Hematopoietic multipotent progenitor cell treated with erythropoietin and hydrocortisone succinate and interleukin-3 and kit ligand, for 8 days (in vitro differentiated cells): ENCODE measurements around the gene BEGAIN.
A peak's percentile ranks its signal among the peaks of the same experiment; 100 is the strongest.

Experiments used
- DNase-seq: peaks from one replicate; pipeline ENCODE4 v3.0.0-alpha.2; 2015

The BEGAIN gene, protein sequence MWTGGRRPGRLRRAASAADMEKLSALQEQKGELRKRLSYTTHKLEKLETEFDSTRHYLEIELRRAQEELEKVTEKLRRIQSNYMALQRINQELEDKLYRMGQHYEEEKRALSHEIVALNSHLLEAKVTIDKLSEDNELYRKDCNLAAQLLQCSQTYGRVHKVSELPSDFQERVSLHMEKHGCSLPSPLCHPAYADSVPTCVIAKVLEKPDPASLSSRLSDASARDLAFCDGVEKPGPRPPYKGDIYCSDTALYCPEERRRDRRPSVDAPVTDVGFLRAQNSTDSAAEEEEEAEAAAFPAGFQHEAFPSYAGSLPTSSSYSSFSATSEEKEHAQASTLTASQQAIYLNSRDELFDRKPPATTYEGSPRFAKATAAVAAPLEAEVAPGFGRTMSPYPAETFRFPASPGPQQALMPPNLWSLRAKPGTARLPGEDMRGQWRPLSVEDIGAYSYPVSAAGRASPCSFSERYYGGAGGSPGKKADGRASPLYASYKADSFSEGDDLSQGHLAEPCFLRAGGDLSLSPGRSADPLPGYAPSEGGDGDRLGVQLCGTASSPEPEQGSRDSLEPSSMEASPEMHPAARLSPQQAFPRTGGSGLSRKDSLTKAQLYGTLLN

DNA sequence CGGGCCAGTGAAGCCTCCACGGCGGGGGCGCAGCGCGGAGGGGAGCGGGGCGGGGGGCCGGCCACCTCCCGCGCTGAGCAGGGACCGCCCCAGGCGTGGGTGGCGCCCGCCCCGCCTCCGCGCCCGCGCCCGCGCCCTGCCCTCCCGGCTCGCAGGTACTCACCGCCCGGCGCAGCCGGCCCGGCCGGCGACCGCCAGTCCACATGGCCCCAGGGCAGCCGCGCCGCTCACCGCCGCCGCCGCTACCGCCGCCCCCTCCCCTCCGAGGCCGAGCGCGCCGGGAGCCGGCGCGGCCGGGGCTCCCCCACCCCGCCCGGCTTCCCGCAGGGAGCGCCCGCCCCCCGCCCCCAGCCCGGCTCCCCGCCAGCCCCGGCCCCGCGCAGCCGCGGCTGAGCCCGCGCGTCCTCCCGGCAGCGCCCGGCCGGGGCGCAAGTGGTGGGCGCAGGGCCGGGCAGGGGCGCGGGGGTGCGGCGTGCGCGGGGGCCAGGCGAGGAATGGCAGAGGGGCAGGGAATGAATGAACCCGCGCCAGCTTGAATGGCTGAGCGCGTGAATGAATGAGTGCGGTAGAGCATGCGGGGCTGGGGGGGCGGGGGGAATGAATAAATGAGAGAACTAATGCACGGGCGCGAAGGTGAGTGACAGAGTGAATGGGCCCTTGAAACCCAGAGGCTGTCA lies at the start of gene BEGAIN:
Gene BEGAIN (minus strand): TSS at position 332 of the 677 bp plus-strand sequence. CDS start 127 bp downstream, at position 205.
- DNase-seq: no peak

DNA sequence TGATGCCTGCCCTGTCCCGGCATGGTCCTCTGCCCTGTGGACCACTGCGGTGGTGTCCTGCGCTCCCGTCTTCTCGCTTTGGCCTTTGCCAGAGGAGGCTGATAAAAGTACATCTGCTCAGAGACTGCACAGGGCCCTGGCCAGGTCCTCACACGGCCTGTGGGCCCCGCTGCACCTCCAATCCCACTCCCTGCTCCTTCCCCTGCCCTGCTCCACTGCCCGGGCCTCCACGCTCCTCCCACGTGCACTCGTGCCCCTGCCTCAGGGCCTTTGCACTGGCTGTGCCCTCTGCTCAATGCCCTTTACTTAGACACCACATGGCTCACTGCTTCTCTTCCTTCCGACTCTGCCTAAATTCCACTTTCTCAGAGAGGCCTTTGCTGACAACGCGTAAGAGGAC lies 49.3 kb upstream of the BEGAIN start:
- no peak for DNase-seq

DNA sequence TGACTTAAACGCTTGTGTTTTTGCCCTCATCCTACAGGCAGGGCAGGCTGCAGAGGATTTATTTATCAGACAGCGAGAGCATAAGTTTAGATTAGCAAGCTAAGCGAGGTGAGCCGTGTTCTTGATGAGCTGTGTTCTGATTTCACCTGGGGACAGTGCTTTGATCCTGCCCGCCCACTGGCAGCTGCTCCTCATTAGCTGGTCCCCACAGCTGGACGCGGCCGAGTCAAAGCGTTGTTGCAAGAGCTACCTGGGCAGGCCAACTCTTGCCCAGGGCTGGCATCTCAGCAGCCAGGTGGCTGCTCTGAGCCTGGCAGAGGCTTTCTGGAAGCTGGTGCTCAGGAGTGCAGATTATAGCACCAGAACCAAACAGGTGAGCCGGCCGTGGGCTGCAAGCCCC lies 46.8 kb upstream of the BEGAIN start:
- DNase-seq: no peak

DNA sequence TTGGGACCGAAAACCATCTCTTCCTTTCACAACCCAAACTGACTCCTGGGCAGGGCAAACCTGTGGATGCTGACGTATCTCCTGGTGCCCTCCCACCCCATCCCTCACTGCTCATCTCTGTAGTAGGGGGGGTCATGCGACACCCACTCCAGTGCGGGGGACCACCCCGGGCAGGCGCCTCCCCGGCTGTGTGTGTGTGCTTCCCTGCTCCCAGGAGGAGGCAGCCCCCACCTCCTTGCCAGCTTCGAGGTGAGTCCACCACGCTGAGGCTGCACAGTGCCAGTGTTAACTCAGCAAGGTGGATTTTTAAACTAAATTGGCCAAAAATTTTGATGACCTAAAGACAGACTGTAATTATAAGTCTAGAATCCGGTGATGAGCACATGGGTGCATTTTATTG lies 46.2 kb upstream of the BEGAIN start:
- DNase-seq: no peak

DNA sequence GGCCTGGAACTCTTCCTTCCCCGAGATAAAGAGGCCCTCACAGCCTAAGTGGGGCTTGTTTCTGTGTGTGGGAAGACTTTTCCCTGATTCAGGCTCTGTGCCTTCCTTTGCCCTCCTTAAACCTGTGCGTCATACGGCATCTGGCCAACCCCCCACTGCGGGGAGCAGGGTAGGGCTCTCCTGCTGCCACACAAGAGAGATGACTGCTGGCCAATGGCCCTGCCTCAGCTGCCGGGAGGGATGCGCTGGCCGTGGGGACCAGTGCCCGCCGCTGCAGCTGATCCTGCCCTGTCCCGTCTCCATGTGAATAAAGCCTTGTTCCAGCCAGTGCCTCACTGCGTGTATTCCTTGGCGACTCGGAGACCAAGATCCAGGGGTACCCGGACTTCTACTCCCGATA lies 42.5 kb upstream of the BEGAIN start:
- no peak for DNase-seq

DNA sequence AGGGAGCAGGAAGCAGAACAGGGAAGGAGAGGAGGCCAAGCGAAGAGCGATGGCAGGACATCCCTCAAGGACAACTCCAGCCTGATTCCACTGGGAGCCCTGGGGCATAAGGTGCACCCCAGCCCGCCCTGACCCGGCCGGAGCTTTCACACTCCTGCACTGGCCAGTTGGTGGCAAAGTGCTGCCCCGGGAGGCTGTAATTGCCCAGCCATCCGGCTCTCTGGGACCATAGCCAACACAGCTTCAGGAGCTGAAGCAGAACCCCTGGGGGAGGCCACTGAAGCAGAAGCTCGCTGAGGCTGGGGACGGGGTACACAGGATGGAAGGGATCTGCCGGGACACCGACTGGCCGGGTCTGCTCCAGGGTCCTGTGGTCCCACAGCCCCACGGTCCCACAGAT lies 41.9 kb upstream of the BEGAIN start:
- no peak for DNase-seq

DNA sequence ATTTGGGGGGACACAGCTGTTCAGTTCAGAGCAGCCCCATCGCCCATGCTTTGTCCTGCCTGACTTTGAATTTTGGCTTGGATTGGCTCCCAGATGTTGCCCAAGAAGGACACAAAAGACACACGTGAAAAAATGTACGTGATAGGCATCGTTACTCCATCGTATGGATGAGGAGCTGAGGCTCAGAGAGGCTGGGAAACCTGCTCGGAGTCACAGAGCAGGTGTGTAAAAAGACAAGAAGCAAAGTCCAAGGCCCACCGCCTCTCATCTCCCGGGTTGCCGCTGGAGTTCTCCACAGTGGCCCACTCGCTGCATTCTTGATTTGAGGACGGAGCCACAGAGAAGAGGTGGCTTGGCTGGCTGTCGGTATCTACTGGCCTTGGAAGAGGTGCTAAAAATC lies 41.0 kb upstream of the BEGAIN start:
- DNase-seq: no peak

DNA sequence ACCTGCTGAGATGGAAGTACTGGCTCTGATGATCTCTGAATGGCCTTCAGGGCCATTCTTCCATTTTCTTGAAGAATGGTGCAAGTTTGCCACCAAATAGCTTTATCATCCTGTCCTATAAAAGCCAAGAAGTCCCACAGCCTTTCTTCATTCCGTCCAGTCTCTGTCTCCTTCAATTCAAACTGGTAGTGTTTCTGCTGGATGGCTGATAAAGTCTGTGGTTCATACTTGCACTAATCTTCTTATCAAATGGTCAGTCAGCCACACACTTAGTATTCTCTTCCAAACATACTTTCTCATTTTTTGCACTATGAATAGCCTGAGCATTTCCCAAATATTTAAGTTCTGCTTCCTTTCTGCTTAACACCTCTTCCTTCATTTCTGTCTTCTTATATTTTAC lies 39.4 kb upstream of the BEGAIN start:
- peak; percentile 53 for DNase-seq

DNA sequence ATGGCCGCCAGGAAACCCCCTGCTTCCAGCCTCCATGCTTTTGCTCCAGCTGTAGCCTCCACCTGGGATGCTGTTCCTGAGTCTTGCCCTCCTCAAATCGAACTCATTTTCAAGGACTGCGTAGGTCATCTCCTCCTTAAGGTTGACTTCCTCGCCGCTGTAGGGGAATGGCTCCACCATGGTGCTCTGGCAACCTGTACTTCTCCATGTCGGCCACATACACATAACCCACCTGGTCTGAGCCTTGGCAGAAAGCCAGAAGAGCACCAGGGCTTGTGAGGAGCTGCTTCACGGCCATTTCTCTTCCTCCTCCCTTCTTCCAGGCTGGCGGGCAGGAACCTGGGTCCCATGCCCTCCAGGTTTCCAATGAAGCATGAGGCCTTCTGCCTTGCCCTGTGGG lies 36.7 kb upstream of the BEGAIN start:
- DNase-seq: no peak

DNA sequence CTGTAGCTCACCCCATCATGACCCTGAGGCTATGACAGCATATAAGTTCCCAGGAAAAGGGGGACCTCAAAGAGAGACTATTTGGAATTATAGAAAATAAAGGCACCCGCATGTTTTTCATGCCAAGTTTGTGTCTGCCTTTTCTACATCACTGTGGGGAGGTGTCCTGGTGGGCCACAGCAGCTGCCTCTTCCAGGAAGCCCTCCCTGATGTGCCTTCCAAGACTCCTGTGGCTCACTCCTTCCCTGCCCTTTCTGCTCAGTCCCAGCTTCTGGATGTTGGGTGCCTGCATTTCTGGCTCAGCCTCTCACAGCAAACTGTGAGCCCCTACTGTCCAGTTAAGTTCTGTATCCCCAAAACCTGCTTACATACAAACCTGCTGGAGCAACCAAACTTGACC lies 36.3 kb upstream of the BEGAIN start:
- no peak for DNase-seq

DNA sequence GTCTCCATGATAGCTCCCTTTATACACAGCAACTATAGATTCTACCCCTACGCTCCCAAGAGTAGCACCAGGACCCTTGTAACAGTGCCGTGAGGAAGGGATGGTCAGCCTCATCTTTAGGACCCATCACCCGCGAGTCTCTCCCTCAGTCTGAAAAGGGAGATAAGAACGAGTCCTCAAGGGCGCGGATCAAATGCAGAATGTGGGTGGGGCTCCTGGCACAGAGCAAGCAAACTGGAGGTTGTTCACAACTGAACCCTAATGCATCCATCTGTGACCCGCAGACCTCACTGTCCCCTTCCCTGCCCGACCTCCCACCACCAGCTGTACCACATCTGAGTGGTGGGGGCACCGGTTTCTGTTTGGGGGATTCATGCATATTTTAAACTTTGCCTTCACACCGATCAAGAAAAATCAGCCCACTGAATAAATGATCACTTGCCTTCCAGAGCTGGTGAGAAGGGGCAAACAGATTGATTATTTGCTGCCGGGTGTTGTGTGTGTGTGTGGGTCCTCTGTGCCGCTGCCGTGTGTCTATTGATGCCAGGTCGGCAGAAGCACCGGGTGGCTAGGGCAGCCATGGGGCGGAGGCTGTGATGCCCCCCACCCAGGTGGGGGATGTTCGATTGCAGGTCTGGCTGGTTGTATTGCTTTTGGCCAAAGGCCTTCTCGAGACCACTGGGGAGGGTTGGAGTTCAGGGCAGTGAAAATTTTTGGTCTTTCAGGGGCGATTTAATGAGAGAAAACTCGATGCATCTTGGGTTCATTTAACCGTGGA lies 35.7 kb upstream of the BEGAIN start:
- peak; percentile 70 for DNase-seq

DNA sequence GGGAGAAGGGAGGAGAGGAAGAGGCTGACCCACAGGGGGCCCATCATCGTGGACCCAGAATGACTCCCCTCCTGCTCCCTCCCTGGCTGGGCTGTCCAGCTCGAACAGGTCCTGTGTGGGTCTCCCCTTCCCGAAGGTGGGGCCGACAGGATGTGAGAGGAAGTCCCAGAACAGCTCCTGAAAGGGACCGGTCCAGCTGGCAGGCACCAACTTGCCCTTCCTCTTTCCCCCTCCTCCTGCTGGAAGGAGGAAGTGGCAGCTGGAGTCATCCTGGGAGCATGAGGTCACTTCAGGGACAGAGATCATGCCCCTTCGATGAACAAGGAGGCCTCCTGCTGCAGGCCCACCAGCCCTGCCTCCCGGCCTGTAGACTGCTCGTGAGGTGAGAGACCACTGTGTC lies 35.0 kb upstream of the BEGAIN start:
- DNase-seq: no peak

DNA sequence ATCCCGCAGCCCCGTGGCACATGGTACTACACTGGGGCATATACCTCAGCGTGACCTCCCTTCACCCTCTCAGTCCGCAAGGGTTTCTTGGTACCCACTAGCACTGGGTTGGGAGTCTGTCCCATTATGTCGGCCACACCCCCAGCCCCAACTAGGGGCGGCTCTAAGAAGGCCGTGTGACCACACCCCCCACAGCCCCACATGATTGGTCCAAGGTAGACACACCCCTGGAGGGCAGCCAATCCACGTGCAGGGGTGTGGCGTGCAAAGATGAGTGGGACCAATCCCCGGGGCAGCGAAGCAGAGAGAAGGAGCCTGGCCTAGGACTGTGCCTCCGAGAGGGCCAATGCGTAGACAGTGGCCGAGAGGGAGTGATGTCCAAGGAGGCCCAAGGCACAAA lies 34.6 kb upstream of the BEGAIN start:
- DNase-seq: peak; percentile 70

DNA sequence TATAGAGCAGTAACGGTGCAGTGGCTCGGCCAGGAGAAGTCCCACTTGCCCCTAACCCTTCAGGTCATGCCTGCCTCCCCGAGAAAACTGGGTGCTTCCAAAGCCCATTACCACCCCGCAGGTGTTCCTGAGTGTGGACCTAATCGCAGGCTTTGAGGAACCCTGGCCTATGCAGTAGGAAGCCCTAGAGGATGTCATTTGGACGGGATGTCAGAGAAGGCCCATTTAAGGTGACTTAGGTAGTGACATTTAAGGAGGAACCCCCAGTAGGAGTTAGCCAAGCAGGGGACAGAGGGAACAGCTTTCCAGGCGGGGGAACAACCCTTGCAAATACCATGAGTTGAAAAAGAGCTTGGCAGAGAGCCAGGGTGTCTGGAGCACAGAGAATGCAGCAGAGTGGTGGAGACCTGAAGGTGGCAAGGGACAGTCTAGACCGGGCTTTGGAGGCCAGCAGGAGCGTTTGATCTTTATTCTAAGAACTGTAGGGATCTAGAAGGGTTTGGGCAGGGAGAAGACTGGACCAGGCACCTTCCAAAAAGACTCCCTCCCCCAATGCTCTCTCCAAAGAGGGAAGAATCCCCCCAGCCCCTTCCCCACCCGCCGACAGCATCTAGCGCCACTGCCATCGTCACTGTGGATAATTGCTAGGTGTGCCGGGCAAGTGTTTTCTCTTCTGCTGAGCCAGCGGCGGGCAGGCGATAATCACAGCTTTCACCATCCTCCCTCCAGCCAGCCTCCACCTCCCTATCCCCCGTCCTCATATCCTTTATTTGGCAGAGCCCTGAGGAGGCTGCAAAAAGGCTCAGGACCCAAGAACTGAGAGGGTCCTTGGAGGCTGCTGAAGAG lies 33.3 kb upstream of the BEGAIN start:
- DNase-seq: no peak

DNA sequence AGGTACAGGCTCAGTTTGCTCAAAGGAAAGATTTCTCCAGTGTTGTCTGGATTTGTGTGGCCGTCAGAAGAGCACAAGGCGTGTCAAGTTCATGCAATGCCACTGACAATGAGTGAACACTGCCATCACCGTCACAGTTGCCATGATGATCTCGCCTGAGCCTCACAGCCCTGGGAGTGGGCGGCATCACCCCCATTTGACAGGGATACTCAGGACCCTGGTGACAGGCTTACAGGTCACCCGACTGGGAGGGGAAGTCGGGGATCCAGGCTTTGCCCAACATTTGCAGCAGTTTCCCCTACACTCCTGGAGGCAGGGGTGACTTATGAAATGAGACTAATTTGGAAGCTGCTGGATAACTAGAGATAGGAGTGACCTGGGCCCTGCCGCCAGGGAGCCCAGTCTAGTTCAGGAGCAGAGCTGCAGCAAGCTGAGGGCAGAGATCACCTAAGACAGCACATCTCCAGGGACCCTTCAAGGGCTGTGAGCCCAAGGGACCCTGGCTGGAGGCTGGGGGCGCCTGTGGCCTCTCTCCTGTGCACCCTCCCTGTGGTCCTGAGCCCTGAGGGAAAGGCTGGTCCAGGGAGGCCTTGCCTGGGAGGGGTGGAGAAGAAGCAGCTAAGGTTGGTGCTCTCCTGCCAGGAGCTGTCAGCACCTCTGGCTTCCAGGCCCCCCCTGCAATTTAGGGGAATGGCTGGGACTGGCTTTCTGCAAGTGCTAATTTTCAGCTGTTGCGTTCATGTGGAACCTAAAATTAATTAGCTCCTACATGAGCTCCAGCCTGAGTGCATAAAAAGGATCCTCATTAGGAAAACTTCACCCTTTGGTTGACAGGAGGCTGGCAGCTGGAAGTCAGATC lies 32.4 kb upstream of the BEGAIN start:
- DNase-seq: no peak

DNA sequence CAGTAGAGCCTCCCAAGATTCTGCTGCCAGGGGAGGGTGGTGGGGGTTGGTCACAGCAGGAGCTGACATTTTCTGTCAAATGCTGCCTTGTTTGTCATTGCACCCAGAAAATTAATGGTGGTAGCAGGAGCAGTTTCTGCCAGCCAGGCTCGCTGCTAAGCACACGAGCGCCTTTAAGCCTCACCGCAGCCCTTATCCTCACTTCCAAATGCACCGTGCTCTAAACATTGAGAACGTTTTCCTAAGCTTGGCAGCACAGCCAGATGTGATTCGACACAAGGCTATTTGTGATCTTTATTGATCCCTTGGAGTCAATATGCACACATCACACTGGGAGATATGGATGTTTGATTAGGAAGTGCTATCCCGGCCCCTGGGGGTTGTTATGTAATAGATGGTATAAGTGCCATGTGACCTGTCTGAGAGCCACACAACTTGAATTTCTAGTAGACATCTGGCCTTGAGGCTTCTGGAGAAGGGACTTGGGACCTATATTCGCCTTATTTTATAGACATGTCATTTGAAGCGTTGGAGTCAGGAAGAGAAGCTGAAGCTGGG lies 31.6 kb upstream of the BEGAIN start:
- no peak for DNase-seq

DNA sequence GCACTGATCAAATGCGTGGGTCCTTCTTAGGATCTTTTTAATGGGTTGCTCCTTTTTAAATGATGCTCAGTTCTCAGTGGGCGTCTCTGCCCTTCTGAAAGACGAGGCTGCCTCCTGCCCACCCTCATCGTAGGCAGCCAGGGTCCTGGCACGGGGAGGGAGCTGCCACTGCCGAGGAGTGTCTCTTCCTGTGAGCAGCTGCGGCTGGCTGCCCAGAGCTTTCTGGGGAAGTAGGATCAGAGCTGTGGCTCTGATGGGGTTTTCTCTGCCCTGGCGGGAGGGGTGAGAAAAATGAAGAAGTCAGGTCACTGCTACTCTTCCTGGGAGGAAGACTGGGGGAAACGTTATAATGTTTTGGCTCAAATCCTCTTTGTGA lies 31.1 kb upstream of the BEGAIN start:
- DNase-seq: no peak

DNA sequence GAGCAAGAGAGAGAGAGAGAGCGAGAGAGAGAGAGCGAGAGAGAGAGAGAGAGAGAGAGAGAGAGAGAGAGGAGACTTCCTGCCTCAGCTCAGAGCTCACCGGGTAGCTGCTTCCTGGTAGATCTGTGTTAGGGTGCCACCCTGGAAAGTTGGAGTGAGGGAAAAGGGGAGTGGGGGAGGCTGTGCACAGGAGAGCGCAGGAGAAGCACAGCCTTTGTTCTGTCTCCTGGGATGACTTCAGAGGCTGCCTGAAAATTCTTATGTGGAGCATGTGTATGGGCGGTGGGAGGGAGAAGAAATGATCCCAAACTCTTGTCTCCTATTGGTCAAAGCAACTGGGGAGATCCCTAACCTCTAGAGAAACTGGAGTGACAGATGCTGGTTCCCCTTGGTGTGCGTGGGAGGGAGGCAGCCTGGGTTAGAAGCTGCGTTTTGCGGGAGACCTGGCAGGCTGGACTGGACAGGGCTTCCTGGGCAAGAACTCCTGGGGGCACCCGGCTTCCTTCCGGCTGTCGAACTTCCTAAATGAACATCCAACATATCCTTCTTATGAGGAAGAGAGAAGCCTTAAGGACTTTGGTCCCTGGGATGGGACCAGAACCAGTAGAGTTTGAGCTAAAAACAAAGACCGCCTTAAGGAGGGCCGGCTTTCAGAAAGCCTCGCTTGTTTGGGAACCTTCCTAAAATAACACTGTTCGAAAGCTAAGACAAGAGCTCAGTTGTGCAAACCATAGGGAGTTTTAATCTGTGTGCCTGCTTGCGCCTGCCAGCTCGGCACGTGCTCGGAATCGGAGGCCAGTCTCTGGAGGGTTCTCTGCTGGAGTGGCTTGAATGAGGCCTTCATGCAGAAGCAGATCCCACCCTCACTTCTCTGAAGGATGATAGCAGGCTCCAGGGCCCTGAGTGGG lies 30.4 kb upstream of the BEGAIN start:
- DNase-seq: no peak

DNA sequence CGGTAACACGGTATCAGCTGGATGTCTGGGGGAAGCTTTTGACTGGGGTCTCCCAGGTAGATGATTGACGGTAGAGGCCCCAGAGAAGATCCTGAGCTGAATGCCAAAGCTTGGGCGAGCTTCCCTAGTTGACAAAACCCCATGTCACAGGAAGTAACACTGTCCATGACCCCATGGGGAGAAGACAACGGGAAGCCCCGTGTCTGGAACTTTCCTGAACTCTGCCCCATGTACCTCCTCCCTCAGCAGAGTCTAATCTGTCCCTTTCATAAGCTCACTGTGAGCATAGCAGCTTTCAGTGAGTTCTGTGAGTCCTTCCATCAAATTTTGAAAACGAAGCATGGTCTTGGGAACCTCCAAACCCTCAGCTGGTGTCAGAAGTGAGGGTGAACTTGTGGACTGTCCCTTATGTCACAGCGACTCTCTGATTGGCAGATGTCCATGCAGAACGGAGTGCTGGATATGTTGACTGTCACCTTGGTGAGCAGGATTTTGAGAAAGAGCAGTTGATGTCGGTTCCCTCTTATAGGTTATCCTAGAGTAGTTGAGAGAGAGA lies 29.7 kb upstream of the BEGAIN start:
- DNase-seq: no peak
